SH-SY5Y (cell line): ENCODE results near the gene JTB.

Experiments used
- GATA2 ChIP-seq: IDR thresholded peaks from 2 replicates; pipeline ENCODE4 v1.6.1; 2011; ENCODE audit warnings: mild to moderate bottlenecking, low read depth, low read length
- GATA3 ChIP-seq: IDR thresholded peaks from 2 replicates; pipeline ENCODE4 v1.6.1; 2011; ENCODE audit warnings: low read depth, mild to moderate bottlenecking, low read length, moderate library complexity

The JTB gene

DNA sequence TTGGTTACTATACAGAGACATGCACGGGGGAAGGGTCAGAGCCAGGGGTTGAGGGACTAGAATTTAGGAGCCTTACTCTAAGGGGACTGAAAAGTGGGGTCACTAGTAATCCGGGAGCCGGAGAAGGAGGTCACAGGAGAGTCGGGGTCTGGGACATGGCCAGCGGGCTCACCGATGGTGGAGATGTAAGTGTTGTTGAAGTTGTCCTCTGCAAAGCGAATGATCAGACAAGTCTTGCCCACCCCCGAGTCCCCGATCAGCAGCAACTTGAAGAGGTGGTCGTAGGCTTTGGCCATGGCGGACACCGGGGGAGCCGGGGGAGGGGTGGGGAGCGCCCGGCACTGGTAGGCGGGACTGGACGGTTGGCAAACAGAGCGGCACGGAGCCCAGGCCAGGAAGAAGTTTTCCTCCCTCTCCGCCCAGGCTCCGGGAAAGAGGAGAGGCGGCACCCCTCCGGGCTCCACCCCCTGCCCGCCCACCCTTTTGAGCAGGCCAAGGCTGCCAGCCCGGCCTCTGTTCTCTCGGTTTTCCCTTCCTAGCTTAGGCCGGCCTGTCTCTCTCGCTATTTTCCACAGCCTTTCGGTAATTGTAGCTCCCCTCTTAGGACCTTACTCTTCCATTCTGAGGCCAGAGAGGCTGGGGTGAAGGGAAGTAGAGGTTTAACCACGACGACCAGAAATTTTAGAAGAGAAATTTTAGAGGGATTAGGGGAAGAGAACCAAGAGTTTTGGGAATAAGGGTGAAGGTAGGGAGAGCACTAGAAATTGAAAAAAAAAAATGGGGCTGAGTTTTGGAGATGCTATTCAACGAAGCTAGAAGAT, 8.7 kb upstream of the JTB start, which contains the start of gene RAB13:
Gene RAB13 (minus strand): TSS at position 399 of the 821 bp plus-strand sequence. CDS start 103 bp downstream, at position 296.
- TF ChIP-seq GATA3 (no peak), GATA2 (no peak)

DNA sequence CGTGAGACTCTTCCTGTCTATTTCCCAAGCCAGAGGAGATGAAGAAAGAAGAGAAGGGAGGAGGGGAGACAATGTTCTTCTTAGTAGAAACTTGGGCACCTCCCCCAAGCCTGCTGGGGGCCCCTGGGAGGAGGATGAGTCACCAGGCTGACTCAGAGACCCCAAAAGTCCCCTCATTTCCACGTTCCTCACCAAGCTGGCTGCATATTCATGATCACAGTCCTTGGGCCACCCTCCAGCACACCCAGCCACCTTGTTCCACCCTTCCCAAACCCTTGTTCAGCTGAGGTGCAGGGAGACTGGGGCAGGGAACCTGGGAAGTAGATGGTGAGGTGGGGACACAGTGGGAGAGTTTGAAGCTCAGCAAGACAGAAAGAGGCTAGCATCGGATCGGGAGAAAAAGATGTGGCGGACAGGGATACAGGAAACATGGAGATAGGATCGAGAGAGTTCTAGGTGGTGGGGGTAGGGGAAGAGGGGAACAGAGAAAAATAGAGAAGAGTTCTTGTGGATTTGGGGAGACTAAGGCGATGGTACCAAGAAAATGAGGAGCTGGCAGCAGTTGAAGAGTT, 8.0 kb upstream of the JTB start:
- no peak for TF ChIP-seq GATA2
- TF ChIP-seq GATA3 = no peak

DNA sequence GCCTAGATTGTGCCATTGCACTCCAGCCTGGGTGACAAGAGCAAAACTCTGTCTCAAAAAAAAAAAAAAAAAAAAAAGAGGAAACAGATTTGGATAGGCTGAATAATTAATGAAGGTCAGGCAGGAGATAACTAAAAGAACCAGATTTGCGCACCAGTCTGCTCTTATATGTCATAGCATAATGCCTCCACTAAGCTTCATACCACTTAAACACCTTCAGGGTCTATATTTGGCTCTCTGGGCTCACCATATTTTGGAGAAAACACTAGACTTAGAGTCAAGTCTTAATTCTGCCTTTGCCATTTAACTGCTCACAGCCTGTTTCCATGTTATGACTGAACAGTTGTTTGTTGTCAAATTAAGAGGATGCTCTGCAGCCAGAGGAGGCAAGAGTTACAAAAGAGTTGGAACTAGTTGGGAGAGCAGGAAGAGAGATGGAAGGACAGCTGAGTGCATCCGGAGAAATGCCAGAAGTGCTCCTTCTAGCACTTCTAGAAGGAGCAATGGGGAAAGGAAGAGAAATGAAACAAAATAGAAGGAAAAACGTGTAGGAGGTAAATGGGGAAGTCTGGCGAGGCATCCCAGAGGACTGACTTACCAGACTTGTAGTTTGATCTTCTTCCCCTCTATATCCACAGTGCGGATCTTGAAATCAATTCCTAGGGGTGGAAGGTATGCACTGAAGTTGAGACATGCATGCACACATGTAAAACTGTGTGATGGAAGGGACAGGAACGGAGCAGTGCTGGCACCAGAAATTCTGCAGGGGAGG, 6.8 kb upstream of the JTB start:
- TF ChIP-seq GATA3 = no peak

DNA sequence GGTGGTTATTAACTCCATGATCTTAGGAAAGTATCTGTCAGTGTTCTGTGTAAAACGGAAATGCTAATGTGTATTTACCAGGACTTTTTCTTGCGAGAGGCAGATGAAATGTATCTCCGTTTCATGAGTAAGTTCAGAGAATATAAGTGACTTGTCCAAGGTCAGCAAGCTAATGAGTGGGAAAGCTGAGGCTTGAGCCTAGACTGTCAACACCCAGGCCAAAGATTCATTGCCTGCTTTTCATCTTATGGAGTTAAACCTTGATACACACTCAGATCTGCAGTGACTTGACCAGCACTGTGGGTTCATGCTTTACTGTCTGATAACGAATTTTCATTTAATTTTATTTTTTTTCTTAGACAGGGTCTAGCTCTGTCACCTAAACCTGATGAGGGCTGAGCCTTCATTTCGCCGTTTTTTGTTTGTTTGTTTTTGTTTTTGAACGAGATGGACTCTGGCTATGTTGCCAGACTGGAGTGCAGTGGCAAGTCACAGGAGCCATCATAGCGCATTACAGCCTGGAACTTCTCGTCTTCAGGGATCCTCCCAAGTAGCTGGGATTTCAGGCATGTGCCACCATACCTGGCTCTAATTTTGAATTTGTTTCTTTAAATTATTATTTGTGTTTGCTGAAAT, 918 bp upstream of the JTB start:
- TF ChIP-seq GATA2 (no peak), GATA3 (no peak)

DNA sequence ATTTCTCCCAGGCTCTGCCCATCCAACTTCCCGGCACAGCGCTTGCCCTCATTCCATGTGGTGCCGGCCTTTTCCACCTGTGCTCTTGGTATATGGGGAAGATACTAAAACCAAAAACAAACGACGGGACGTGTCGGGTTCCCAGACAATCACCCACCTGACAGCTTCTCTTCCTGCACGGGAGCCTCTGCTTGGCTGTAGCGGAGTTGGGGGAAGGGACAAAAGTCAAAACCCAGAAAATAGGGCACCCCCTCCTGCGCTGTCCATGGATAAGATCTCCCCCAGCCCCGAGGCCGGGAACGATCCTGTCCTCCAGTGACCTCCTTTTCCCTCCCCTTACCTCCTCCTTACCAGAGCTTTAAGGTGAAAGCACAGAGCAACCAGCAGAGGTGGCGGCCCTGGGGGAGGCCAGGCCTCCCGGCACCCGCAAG, 640 bp downstream of the JTB start:
- TF ChIP-seq GATA2 (peak; percentile 76), GATA3 (no peak)

DNA sequence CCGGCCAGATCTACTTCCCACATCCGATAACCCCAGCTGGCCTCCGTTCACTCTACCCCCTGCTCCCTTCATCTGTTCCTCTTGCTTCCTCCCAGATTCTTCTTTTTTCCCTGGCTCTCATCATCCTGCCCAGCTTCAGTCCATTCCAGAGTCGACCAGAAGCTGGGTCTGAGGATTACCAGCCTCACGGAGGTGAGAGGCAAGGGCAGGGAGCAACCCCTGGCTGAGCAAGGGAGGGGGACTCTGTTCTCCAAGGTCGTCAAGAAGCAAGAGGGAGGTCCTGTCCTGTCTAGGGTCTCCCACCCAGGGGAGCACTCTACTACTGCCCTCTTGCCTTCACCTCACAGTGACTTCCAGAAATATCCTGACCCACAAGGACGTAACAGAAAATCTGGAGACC, 3.9 kb downstream of the JTB start:
- TF ChIP-seq GATA3 (no peak), GATA2 (no peak)

DNA sequence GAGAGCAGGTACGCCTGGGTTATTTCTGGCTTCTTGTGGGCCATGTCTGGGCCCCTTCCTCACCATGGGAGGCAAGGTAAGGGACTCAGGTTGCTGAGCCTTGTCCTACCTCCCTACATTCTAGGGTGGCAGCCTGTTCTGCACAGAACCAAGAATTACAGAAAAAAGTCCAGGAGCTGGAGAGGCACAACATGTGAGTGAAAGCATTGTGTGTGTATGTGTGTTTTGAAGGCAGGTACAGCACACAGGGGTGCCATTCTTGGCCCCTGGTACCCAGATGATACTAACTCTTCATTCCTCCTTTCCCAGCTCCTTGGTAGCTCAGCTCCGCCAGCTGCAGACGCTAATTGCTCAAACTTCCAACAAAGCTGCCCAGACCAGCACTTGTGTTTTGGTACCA, 4.4 kb downstream of the JTB start:
- no peak for TF ChIP-seq GATA2
- TF ChIP-seq GATA3 = no peak

DNA sequence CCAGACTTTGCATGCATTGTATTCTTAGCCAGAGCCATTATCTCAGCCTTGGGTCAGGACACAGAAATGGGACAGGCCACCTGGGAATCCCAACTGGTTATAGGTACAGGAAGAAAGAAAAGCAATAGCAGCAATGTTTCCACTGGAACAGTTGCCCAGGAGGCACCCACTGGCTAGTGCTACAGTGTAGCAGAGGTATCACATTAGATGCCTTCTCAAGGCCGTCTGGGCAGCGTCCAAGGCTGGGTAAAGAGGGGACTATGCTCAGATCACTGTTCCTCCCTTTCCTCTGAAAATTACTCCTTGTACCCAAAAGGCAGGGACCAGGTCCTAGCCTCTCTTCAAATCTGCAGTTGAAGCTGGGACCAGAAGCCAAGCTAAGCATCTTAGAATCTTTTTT, 7.1 kb downstream of the JTB start:
- TF ChIP-seq GATA2 = no peak
- TF ChIP-seq GATA3 = no peak

DNA sequence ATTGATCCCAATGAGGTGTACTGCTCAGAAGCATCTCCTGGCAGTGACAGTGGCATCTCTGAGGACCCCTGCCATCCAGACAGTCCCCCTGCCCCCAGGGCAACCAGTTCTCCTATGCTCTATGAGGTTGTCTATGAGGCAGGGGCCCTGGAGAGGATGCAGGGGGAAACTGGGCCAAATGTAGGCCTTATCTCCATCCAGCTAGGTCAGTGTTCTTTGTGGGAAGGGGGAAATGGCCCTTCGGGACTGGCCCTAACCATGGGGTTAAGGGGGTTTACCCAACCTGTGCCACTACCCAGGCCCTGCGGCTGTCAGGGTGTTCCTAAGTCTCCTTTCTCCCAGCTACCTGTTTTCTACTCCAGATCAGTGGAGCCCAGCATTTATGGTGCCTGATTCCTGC, 8.5 kb downstream of the JTB start:
- TF ChIP-seq GATA3 (no peak), GATA2 (no peak)

DNA sequence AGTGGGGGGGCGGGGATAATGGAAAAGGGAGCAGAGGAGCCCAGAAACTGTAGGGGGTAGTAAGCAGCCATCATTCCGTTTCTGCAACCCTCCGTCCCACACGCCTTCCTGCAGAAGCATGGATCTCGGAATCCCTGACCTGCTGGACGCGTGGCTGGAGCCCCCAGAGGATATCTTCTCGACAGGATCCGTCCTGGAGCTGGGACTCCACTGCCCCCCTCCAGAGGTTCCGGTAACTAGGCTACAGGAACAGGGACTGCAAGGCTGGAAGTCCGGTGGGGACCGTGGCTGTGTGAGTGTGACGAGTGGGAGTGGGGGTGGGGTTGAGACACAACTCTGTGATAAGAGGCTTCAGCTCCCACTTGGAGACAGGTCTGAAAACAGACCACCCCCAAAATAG, 9.1 kb downstream of the JTB start:
- no peak for TF ChIP-seq GATA3

DNA sequence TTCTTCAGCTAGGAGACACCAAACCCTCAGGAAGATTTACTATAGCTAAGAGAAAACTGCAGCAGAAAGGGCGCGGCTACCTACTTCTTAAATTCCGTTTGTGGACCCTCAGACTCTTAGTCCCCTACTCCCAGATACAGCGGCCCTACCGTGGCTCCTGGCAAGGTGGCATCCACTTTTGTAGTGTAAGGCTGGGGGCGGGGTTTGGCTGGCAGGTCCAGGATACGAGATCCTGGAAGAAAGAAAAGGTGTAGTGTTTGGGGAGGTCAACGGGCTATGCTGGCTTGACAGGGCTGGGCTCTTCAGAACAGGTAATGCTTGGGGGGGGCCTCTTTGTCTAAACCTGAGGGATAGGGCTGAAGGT, 9.5 kb downstream of the JTB start:
- no peak for TF ChIP-seq GATA3
- TF ChIP-seq GATA2 = no peak

DNA sequence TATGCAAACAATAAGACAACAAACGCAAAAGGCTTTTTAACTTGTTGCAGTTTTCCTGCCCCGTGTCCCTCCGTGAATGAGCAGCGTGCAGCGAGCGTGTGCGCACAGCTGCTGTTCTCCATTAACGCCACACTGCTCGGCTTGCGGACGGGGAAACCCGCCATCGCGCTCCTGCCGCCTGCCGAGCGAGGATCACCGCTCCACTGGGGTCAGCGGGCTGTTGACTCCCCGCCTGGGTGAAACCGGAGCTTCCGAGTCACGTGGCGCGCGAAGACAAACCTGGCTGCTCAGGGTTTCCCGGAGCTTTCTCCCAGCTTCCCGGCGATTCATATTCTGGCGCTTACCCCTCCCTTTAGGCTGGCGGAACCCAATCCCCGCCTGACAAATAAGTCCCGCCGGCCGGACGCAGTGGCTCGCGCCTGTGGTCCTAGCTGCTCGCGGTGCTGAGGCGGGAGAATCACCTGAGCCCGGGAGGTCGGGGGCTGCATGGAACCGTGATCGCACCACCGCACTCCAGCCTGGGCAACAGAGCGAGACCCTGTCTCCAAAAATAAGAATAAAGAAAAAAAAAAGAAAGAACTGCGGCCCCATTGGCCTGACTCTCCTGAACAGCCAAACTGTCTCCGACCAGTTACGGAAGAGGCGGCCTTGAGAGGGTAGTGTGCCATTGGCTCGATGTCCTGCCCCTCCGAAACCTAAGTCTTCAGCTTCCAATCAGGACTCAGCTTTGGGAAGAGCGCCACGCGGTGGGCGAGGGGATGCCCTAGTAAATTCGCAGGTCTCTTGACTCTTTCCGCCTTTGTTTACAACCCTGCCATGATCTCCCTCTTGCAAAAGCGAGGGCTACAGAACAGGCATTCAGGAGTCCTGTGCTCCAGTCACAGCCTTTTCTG, 10.1 kb downstream of the JTB start, which contains the start of gene CREB3L4:
Gene CREB3L4 (plus strand): TSS at position 796 of the 893 bp plus-strand sequence. CDS start 624 bp downstream, outside the sequence.
- TF ChIP-seq GATA3 (no peak), GATA2 (no peak)

DNA sequence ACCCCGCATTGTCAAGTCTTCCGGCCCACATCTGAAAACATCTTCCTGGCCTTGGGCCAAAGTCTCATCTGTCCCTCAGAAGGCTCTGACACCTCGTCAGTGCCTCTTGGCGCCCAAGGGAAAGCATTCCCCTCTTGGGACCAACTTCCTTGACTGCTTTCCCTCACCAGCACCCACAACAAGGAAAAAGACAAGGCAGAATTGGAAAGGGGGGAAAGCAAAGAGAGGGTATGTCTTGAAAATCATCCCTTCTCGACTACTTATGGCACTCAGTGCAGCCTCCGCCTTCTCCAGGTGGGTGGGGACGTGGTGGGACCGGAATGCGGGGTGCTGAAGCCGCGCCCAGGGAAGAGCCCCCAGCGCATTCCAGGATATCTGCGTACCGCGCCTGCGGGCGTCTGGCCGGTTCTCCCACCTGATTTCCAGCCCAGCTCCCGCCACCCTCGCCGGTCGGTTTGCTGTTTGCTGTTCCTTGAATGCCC, 13.6 kb downstream of the JTB start:
- no peak for TF ChIP-seq GATA3
- no peak for TF ChIP-seq GATA2
